CD4-positive, alpha-beta T cell treated with Interleukin-10 for 1 hour (primary cell): ENCODE results near the gene MBD2.
A peak's percentile ranks its signal among the peaks of the same experiment; 100 is the strongest.
"Not testable (repeated sequence)": the region's sequence is repeated elsewhere in the genome, so short reads cannot be mapped to it uniquely, and the experiment has no call there.

Experiments
- DNase-seq: peaks from one replicate; pipeline ENCODE4 v3.0.0-alpha.2; 2020

The MBD2 gene

DNA sequence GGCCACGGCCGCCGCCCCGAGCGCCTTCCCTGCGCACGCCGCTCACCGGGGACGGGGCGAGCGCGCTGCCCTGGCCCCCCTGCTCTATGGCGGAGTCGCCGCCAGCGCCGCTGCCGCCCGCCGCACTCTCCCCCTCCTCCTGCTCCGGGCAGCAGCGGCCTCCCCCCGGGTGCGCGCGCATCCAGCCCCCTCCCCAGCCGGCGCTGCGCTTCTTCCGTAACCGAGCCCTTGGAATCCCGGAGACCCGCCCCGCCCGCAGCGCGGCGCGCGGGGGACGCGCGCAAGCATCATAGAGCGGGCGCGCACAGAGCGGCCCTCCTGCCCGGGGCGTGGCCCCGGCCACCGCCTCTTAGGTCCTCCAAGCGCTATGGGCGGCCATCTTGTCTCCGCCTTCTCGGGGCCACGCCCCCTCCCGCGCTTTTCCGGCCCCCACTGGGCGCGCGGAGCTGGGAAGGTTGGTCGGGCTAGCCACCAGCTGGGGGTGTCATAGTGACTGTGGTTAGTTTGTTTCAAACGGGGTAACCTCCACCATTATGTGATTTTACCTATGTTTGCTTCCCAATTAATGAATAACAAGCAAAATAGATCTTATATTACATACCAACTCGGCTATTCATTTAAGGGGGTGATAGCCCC, at the start of gene MBD2:
MBD2 (minus strand) TSS at position 291 of the 636 bp plus-strand sequence; CDS start at position 181, 110 bp downstream.
- peak; percentile 96 for DNase-seq

DNA sequence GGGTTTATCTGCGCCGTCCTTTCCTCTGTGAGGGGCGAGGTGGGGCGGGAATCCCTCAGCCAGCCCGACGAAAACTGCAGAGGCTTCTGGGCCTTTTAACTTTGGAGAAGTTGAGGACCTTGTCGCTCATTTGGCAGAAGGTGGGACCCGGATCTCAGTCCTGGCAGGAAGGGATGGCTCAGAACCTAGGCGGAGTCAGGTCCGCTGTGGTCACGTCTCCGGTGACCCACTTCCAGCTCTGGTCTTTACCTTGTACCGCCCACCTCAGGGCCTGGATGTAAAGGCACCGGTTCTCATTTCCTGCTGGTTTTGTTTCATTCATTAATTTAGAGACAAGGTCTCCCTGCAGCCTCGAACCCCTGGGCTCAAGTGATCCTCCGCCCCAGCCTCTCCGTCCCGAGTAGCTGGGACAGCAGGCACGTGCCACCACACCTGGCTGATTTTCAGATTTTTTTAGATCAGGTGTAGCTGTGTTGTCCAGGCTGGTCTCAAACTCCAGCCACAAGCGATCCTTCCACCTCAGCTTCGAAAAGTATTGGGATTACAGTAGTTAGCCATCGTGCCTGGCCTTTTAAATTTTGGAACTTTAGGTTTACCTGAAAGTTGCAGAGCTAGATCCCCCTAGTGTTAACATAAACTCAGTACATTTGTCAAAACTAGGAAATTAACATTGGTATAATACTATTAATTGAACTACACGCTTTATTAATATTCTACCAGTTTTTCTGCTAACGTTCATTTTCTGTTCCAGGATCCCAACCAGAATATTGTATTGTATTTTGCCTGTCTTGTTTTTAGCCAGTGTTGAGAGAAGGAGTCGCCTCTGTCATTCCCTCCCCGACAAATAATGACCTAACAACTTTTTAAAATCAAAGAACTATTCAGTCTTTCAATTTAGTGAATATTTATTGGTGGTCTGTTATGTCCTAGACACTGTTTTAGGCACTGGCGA, 45.7 kb upstream of the MBD2 start:
- DNase-seq = peak; percentile 68

- peak; percentile 20 for DNase-seq
These were observed 44.3 kb upstream of the MBD2 start for GRCh38 chr18:54268751-54269150.

GRCh38 chr18:54267701-54268100, 43.2 kb upstream of the MBD2 start:
- DNase-seq = no peak

- DNase-seq = no peak
These were observed 39.5 kb upstream of the MBD2 start for GRCh38 chr18:54263904-54264336.

DNA sequence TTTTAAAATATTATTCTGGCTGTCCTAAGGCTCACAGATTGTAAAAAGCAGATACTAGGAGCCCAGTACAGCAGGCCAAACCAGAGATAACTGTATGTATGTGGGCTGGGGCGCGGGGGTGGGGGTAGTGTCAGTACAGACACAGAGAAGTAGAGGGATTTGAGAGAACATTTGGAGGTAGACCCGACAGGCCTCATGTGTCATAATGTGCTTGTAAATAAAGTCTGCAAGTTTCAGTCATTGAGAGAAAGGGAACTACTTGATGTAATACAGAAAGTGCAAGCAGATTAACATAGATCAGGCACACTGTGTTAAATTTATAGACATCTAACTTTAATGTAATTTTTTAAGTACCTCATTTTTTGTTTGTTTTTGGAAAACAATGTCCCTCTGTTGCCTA, 37.4 kb upstream of the MBD2 start:
- no peak for DNase-seq

GRCh38 chr18:54260396-54261072, 36.1 kb upstream of the MBD2 start:
- no peak for DNase-seq

DNA sequence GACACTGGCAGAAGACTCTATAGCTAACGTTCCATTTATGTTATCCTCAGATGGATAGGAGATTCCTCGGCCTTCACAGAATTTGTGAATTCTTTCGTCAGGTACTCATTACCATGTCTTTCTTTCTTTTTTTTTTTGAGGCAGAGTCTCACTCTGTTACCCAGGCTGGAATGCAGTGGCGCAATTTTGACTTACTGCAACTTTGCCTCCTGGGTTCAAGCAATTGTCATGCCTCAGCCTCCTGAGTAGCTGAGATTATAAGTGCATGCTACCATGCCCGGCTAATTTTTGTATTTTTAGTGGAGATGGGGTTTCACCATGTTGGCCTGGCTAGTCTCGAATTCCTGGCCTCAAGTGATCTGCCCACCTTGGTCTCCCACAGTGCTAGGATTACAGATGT, 33.3 kb upstream of the MBD2 start:
- not testable (repeated sequence) for DNase-seq

- DNase-seq = no peak
These were observed 32.5 kb upstream of the MBD2 start for GRCh38 chr18:54257015-54257414.

GRCh38 chr18:54255141-54255540, 30.7 kb upstream of the MBD2 start:
- no peak for DNase-seq

DNA sequence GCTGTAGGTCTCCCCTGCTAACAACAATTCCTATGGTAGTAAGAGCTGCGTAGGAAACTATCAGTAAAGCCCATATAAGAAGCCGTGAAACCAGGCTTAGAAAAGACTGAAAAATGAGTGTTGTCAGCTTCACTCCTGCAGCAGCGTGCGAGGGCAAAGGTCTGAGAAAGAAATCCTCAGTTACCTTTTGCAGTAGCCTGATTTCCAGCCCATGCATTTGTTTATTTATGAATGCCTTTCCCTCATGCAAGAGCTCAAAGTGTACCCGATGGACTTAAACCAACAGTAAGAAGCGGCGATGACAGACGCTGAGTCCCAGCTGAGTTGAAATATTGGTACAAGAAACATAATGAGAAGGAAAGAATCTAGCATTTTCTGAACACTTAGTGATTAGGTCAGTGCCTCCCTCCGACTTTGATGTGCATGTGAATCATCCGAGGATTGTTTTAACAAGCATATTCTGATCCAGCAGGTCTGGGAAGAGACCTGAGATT, 29.8 kb upstream of the MBD2 start:
- DNase-seq = no peak

DNA sequence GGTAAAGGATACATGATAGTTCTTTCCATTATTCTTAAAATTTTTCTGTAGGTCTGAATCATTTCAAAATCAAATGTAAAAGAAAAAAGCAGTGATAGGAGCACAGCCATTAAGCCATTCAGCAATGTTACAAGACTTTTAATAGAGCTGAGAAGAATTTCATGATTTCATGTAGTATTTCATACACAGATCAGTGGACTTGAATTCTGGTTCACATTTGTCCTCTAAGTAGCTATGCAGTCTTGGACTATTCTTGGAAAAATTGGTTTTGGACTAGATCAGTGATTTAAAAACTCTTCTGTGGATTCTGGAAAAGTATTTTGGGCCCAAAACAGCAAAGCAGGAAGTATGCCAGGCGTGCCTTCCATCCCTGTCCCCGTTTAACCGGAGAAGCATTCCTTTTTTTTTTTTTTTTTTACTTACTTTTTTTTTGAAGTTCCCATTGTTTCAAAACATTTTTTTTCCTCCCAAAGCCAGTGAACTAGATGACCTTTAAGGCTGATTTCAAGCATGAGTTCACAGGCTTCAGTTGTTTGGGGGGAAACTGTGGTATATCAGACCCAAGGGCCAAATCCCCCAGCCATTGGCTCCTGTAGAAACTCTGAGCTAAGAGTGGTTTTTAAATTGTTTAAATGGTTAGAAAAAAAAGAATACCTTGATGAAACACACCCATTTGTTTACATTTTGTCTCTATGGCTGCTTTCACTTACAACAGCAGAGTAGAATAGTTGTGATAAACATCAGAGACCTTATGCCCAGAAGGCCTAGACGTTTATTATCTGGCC, 27.3 kb upstream of the MBD2 start:
- DNase-seq = no peak

GRCh38 chr18:54250846-54251261, 26.4 kb upstream of the MBD2 start:
- DNase-seq = no peak

GRCh38 chr18:54247511-54248175, 23.2 kb upstream of the MBD2 start:
- no peak for DNase-seq

- no peak for DNase-seq
These were observed 17.9 kb upstream of the MBD2 start for GRCh38 chr18:54242327-54242726.

GRCh38 chr18:54241483-54241882, 17.0 kb upstream of the MBD2 start:
- no peak for DNase-seq

- no peak for DNase-seq
These were observed 16.2 kb upstream of the MBD2 start for GRCh38 chr18:54240629-54241107.

DNA sequence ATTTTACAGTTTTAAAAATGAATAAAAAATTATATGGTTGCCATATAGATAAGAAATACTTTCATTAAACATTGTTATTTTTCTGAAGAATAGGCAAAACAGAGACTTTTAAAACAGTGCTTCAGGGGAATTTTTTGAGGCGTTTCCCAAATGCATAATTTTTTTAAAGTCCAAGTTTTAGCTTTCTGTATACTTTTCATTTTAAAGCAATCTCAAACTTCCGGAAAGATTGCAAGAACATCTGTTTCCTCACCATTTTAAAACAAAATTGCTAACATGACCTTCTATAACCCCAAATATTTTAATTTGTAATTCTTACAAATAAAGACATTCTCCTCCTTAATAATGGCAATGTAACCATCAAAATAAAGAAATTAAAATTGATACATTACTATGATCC, 15.1 kb upstream of the MBD2 start:
- DNase-seq = no peak

- no peak for DNase-seq
These were observed 14.6 kb upstream of the MBD2 start for GRCh38 chr18:54239091-54239490.

GRCh38 chr18:54238173-54238936, 13.9 kb upstream of the MBD2 start:
- DNase-seq = no peak

- DNase-seq = no peak
These were observed 11.4 kb upstream of the MBD2 start for GRCh38 chr18:54235871-54236270.
